Adipocyte (in vitro differentiated cells): ENCODE results near the gene DCAF17.

Source experiments
- DNase-seq: peaks from one replicate; pipeline ENCODE4 v3.0.0-alpha.2; 2015; ENCODE audit warnings: low read depth
- H3K27me3 ChIP-seq: replicated peaks from 2 replicates; pipeline ENCODE4 v1.7.0; 2013; ENCODE audit warnings: mild to moderate bottlenecking, low read length, moderate library complexity; ENCODE audit not compliant: control insufficient read depth, insufficient read depth
- H3K36me3 ChIP-seq: 2 replicates; pipeline ENCODE4 v1.7.0; 2013; ENCODE audit warnings: low read length, mild to moderate bottlenecking, moderate library complexity; ENCODE audit not compliant: control insufficient read depth, insufficient read depth, severe bottlenecking
- H3K4me1 ChIP-seq: 2 replicates; pipeline ENCODE4 v1.7.0; 2013; ENCODE audit warnings: mild to moderate bottlenecking, low read length, moderate library complexity; ENCODE audit not compliant: control insufficient read depth, insufficient read depth
- H3K4me3 ChIP-seq: 2 replicates; pipeline ENCODE4 v1.7.0; 2013; ENCODE audit warnings: mild to moderate bottlenecking, low read length, moderate library complexity
- H3K9ac ChIP-seq: 2 replicates; pipeline ENCODE4 v1.7.0; 2013; ENCODE audit warnings: mild to moderate bottlenecking, low read length, moderate library complexity
- H3K9me3 ChIP-seq: 2 replicates; pipeline ENCODE4 v1.7.0; 2013; ENCODE audit warnings: mild to moderate bottlenecking, low read length, moderate library complexity; ENCODE audit not compliant: control insufficient read depth

DCAF17 gene

GRCh38 chr2:171434013-171434989, at the start of gene DCAF17:
TSS of gene DCAF17 (plus strand) at chr2:171434226. CDS start at chr2:171434578, 352 bp downstream.
- Histone ChIP-seq H3K9me3 (peaks cover 8% of the 10 kb centered on the region), H3K9ac (peak within 1 kb of the TSS; percentile 98), H3K27me3 (no peaks in the 10 kb centered on the region), H3K4me1 (peaks cover 17% of the 10 kb centered on the region), H3K36me3 (peaks cover 30% of the 10 kb centered on the region), H3K4me3 (peak within 1 kb of the TSS; percentile 93)
- DNase-seq = peak; percentile 98

- no peak for DNase-seq
- Histone ChIP-seq H3K9me3 (no peaks in the 10 kb centered on the region), H3K4me3 (no peak overlapping the region)
Measured at GRCh38 chr2:171386627-171387026, 47.4 kb upstream of the DCAF17 start.

GRCh38 chr2:171387052-171387451, 47.0 kb upstream of the DCAF17 start:
- no peak for DNase-seq
- no peak overlapping the region for H3K4me3 ChIP-seq
- no peaks in the 10 kb centered on the region for H3K9me3 ChIP-seq
- no peak overlapping the region for H3K9ac ChIP-seq
- H3K4me1 ChIP-seq = peaks cover 47% of the 10 kb centered on the region
- no peaks in the 10 kb centered on the region for H3K27me3 ChIP-seq
- peaks cover 3% of the 10 kb centered on the region for H3K36me3 ChIP-seq

More at GRCh38 chr2:171386627-171387026, 47.4 kb upstream of the DCAF17 start:
- Histone ChIP-seq H3K9ac (no peak overlapping the region), H3K36me3 (peaks cover 3% of the 10 kb centered on the region), H3K27me3 (no peaks in the 10 kb centered on the region), H3K4me1 (peaks cover 43% of the 10 kb centered on the region)

GRCh38 chr2:171389325-171389724, 44.7 kb upstream of the DCAF17 start:
- Histone ChIP-seq H3K9ac (no peak overlapping the region), H3K4me1 (peaks cover 48% of the 10 kb centered on the region), H3K9me3 (no peaks in the 10 kb centered on the region), H3K36me3 (peaks cover 3% of the 10 kb centered on the region), H3K27me3 (no peaks in the 10 kb centered on the region), H3K4me3 (no peak overlapping the region)
- DNase-seq = no peak

- no peak overlapping the region for H3K9ac ChIP-seq
- no peak for DNase-seq
- no peak overlapping the region for H3K4me3 ChIP-seq
- H3K4me1 ChIP-seq = peaks cover 52% of the 10 kb centered on the region
- peaks cover 3% of the 10 kb centered on the region for H3K36me3 ChIP-seq
- no peaks in the 10 kb centered on the region for H3K27me3 ChIP-seq
- H3K9me3 ChIP-seq = no peaks in the 10 kb centered on the region
Measured at GRCh38 chr2:171389780-171390179, 44.2 kb upstream of the DCAF17 start.

GRCh38 chr2:171390941-171391516, 43.0 kb upstream of the DCAF17 start:
- H3K27me3 ChIP-seq = no peaks in the 10 kb centered on the region
- H3K4me1 ChIP-seq = peaks cover 63% of the 10 kb centered on the region
- H3K9me3 ChIP-seq = no peaks in the 10 kb centered on the region
- DNase-seq = peak; percentile 59
- no peak overlapping the region for H3K4me3 ChIP-seq
- H3K36me3 ChIP-seq = no peaks in the 10 kb centered on the region
- H3K9ac ChIP-seq = no peak overlapping the region

- DNase-seq = no peak
- Histone ChIP-seq H3K27me3 (no peaks in the 10 kb centered on the region), H3K9me3 (no peaks in the 10 kb centered on the region)
Measured at GRCh38 chr2:171391532-171391931, 42.5 kb upstream of the DCAF17 start.

GRCh38 chr2:171393487-171393886, 40.5 kb upstream of the DCAF17 start:
- Histone ChIP-seq H3K27me3 (no peaks in the 10 kb centered on the region), H3K4me3 (no peak overlapping the region), H3K9me3 (no peaks in the 10 kb centered on the region), H3K9ac (no peak overlapping the region), H3K36me3 (no peaks in the 10 kb centered on the region), H3K4me1 (peaks cover 64% of the 10 kb centered on the region)
- DNase-seq = no peak

More at GRCh38 chr2:171391532-171391931, 42.5 kb upstream of the DCAF17 start:
- Histone ChIP-seq H3K9ac (no peak overlapping the region), H3K4me1 (peaks cover 68% of the 10 kb centered on the region), H3K4me3 (no peak overlapping the region), H3K36me3 (no peaks in the 10 kb centered on the region)

GRCh38 chr2:171394164-171394740, 39.8 kb upstream of the DCAF17 start:
- peaks cover 57% of the 10 kb centered on the region for H3K4me1 ChIP-seq
- no peaks in the 10 kb centered on the region for H3K9me3 ChIP-seq
- DNase-seq = no peak
- H3K36me3 ChIP-seq = no peaks in the 10 kb centered on the region
- no peaks in the 10 kb centered on the region for H3K27me3 ChIP-seq
- H3K9ac ChIP-seq = no peak overlapping the region
- H3K4me3 ChIP-seq = no peak overlapping the region

GRCh38 chr2:171399292-171399691, 34.7 kb upstream of the DCAF17 start:
- H3K4me3 ChIP-seq = no peak overlapping the region
- no peaks in the 10 kb centered on the region for H3K36me3 ChIP-seq
- H3K27me3 ChIP-seq = no peaks in the 10 kb centered on the region
- no peak overlapping the region for H3K9ac ChIP-seq
- H3K9me3 ChIP-seq = no peaks in the 10 kb centered on the region
- peaks cover 36% of the 10 kb centered on the region for H3K4me1 ChIP-seq
- DNase-seq = no peak

GRCh38 chr2:171400395-171400794, 33.6 kb upstream of the DCAF17 start:
- no peak overlapping the region for H3K9ac ChIP-seq
- no peaks in the 10 kb centered on the region for H3K36me3 ChIP-seq
- H3K27me3 ChIP-seq = no peaks in the 10 kb centered on the region
- no peaks in the 10 kb centered on the region for H3K9me3 ChIP-seq
- no peak for DNase-seq
- H3K4me3 ChIP-seq = no peak overlapping the region
- peaks cover 30% of the 10 kb centered on the region for H3K4me1 ChIP-seq
